Fibroblast of mammary gland (primary cell): Measurements from ENCODE around the gene IL22.

Source experiments
- DNase-seq: peaks from one replicate; pipeline ENCODE4 v3.0.0-alpha.2; 2010; ENCODE audit warnings: low read depth
- H3K4me3 ChIP-seq: 2 replicates; pipeline ENCODE4 v1.5.1; 2011; ENCODE audit warnings: low read depth, mild to moderate bottlenecking, low read length, moderate library complexity; ENCODE audit not compliant: control insufficient read depth
- CTCF ChIP-seq: conservative IDR thresholded peaks from 2 replicates; pipeline ENCODE4 v1.5.1; 2011; ENCODE audit warnings: low read depth, low read length, inconsistent platforms; ENCODE audit not compliant: control insufficient read depth, insufficient read depth

IL22 gene

GRCh38 chr12:68207276-68207675, 46.1 kb downstream of the IL22 start:
- H3K4me3 ChIP-seq, result no peak overlapping the region
- no peak for DNase-seq
- TF ChIP-seq CTCF, result no peak

- no peak overlapping the region for H3K4me3 ChIP-seq
- no peak for DNase-seq
- TF ChIP-seq CTCF, result no peak
Measured at GRCh38 chr12:68206446-68206845, 47.0 kb downstream of the IL22 start.

- no peak for TF ChIP-seq CTCF
- no peak for DNase-seq
- no peak overlapping the region for H3K4me3 ChIP-seq
Measured at GRCh38 chr12:68203460-68203875, 49.9 kb downstream of the IL22 start.

- TF ChIP-seq CTCF, result no peak
- no peak overlapping the region for H3K4me3 ChIP-seq
- DNase-seq, result no peak
Measured at GRCh38 chr12:68200854-68201253, 52.5 kb downstream of the IL22 start.

GRCh38 chr12:68199127-68199526, 54.3 kb downstream of the IL22 start:
- no peak for TF ChIP-seq CTCF
- DNase-seq, result no peak
- no peak overlapping the region for H3K4me3 ChIP-seq

- DNase-seq, result no peak
- no peak for TF ChIP-seq CTCF
- no peak overlapping the region for H3K4me3 ChIP-seq
Measured at GRCh38 chr12:68198507-68199086, 54.8 kb downstream of the IL22 start.
